ENCODE results near the gene INF2. TPM values are rescaled to one million over a fixed set of nuclear protein-coding genes. Genes with fewer than 3 reads are reported as not detected.

The INF2 gene
- total and polyA plus RNA-seq, 2 donors (not counting 3 experiments of a cell fraction or from before 2014, with no cell fraction given), result 55.3 to 124 TPM

- H3K4me3 ChIP-seq (replicated peaks in 1 of 3; ENCODE audit: insufficient read depth in 1 of 3, low read depth in 1 of 3, low read length in 3 of 3), result no peak overlapping the region
- no peaks in the 10 kb centered on the region for H3K79me2 ChIP-seq (ENCODE audit: control insufficient read depth, insufficient read depth, low read length)
- DNase-seq (ENCODE audit: low read depth, low spot score) (no peak), FAIRE-seq (no peak)
- no peak overlapping the region for H3K9ac ChIP-seq (replicated peaks; ENCODE audit: extremely low read depth, insufficient read depth, low read length)
- dilution Hi-C loops (cut with MboI; ENCODE audit: extremely low pct_ligation_motif_present, low sequenced_read_pairs), result no loop called here
- no peaks in the 10 kb centered on the region for H3K9me3 ChIP-seq (replicated peaks; ENCODE audit: control insufficient read depth, insufficient read depth, low read length)
- H3K4me1 ChIP-seq (ENCODE audit: control insufficient read depth, extremely low read depth, insufficient read depth, low read length), result peaks cover 16% of the 10 kb centered on the region
- no peaks in the 10 kb centered on the region for H3K27me3 ChIP-seq (ENCODE audit: control insufficient read depth in 2 of 2, insufficient read depth in 2 of 2, low read length in 2 of 2)
- no peaks in the 10 kb centered on the region for H3K9me1 ChIP-seq (replicated peaks; ENCODE audit: control insufficient read depth, extremely low read depth, insufficient read depth, low read length)
- intact Hi-C loops (cut with micrococcal nuclease), result no loop called here
- H3K4me2 ChIP-seq (ENCODE audit: insufficient read depth, low read length), result no peak overlapping the region
- CTCF ChIA-PET, result interaction anchor here (1.2 to 1.8 kb wide), 3 partner anchors 8 to 21 kb away, joined by 3 to 4 read pairs (median 3); partner anchors contain the start of genes ADSS1 and SIVA1
- no peaks in the 10 kb centered on the region for H3K36me3 ChIP-seq (ENCODE audit: control insufficient read depth in 2 of 2, extremely low read depth in 1 of 2, insufficient read depth in 2 of 2, low read length in 2 of 2)
- POLR2A ChIA-PET, result no interaction called here
- no peaks in the 10 kb centered on the region for H4K20me1 ChIP-seq (replicated peaks; ENCODE audit: control insufficient read depth, extremely low read depth, insufficient read depth, low read length)
- H3K27ac ChIP-seq (ENCODE audit: insufficient read depth, low read depth, low read length), result no peak overlapping the region
- no peak for TF ChIP-seq JUN (IDR thresholded peaks at IDR 0.05; ENCODE audit: borderline replicate concordance, insufficient read depth, insufficient read length, low read depth)
- peak; percentile 41 for TF ChIP-seq CTCF (IDR thresholded peaks at IDR 0.05; ENCODE audit: extremely low read depth in 1 of 2, insufficient read depth in 1 of 2, low read depth in 1 of 2, low read length in 2 of 2)
- H2AFZ ChIP-seq (ENCODE audit: low read depth, low read length), result no peak overlapping the region
- BruUV-seq (replicated peaks), result no TSS peak
Observed at GRCh38 chr14:104731320-104732294, 42.2 kb downstream of the INF2 start.

- Histone ChIP-seq H3K27ac (ENCODE audit: insufficient read depth, low read depth, low read length) (no peak overlapping the region), H3K4me3 (replicated peaks in 1 of 3; ENCODE audit: insufficient read depth in 1 of 3, low read depth in 1 of 3, low read length in 3 of 3) (no peak overlapping the region), H3K79me2 (ENCODE audit: control insufficient read depth, insufficient read depth, low read length) (no peaks in the 10 kb centered on the region), H2AFZ (ENCODE audit: low read depth, low read length) (peak overlapping the region; percentile 28), H3K9me1 (replicated peaks; ENCODE audit: control insufficient read depth, extremely low read depth, insufficient read depth, low read length) (no peaks in the 10 kb centered on the region), H4K20me1 (replicated peaks; ENCODE audit: control insufficient read depth, extremely low read depth, insufficient read depth, low read length) (no peaks in the 10 kb centered on the region), H3K9me3 (replicated peaks; ENCODE audit: control insufficient read depth, insufficient read depth, low read length) (no peaks in the 10 kb centered on the region), H3K4me1 (ENCODE audit: control insufficient read depth, extremely low read depth, insufficient read depth, low read length) (peaks cover 19% of the 10 kb centered on the region), H3K9ac (replicated peaks; ENCODE audit: extremely low read depth, insufficient read depth, low read length) (no peak overlapping the region), H3K27me3 (ENCODE audit: control insufficient read depth in 2 of 2, insufficient read depth in 2 of 2, low read length in 2 of 2) (no peaks in the 10 kb centered on the region), H3K36me3 (ENCODE audit: control insufficient read depth in 2 of 2, extremely low read depth in 1 of 2, insufficient read depth in 2 of 2, low read length in 2 of 2) (no peaks in the 10 kb centered on the region), H3K4me2 (ENCODE audit: insufficient read depth, low read length) (no peak overlapping the region)
- intact Hi-C loops (cut with micrococcal nuclease) (no loop called here), dilution Hi-C loops (cut with MboI; ENCODE audit: extremely low pct_ligation_motif_present, low sequenced_read_pairs) (no loop called here)
- CTCF ChIA-PET, result interaction anchor here (1.2 kb wide), 1 partner anchor 9 kb away, joined by 3 read pairs; the partner anchor contains the start of gene ADSS1
- no TSS peak for BruUV-seq (replicated peaks)
- no peak for DNase-seq (ENCODE audit: low read depth, low spot score)
- TF ChIP-seq MYC (IDR thresholded peaks at IDR 0.05; ENCODE audit: low read depth, low read length) (no peak), GATA2 (IDR thresholded peaks at IDR 0.05; ENCODE audit: insufficient read depth, insufficient read length, low read depth, low read length) (no peak), JUN (IDR thresholded peaks at IDR 0.05; ENCODE audit: borderline replicate concordance, insufficient read depth, insufficient read length, low read depth) (no peak), MAX (IDR thresholded peaks at IDR 0.05; ENCODE audit: insufficient read depth, insufficient read length) (no peak), FOS (IDR thresholded peaks at IDR 0.05; ENCODE audit: borderline replicate concordance, insufficient read depth, low read length) (no peak), CTCF (IDR thresholded peaks at IDR 0.05; ENCODE audit: extremely low read depth in 1 of 2, insufficient read depth in 1 of 2, low read depth in 1 of 2, low read length in 2 of 2) (no peak), EZH2 (IDR thresholded peaks at IDR 0.05; ENCODE audit: borderline replicate concordance, low read depth, low read length, severe bottlenecking) (no peak), POLR2A (IDR thresholded peaks at IDR 0.05; ENCODE audit: low read depth, low read length) (no peak), POLR2AphosphoS5 (IDR thresholded peaks at IDR 0.05; ENCODE audit: insufficient read depth, low read depth, low read length) (no peak)
- no peak for FAIRE-seq
- POLR2A ChIA-PET, result no interaction called here
Observed at GRCh38 chr14:104732355-104732804, 43.0 kb downstream of the INF2 start.

Measured in endothelial cell of umbilical vein (primary cell).